Activated B cell treated with CpG ODN at 0.5 μM for 24 hours (primary cell): Measurements from ENCODE around the gene SERF2. TPM values are rescaled to one million over a fixed set of nuclear protein-coding genes. Genes with fewer than 3 reads are reported as not detected.

ENCODE experiments used
- ATAC-seq: fragments of 200-7000 bp; cut with Tn5 transposase; one replicate; pipeline ENCODE4 v1.10.0; 2021; ENCODE audit warnings: low read depth, mild to moderate bottlenecking, moderate library complexity
- CTCF ChIA-PET: fragments of 350-600 bp; sonication (Branson Sonifier 250); formaldehyde crosslinking; loops from one replicate; lab custom pipeline; 2021; ENCODE audit warnings: antibody characterized with exemption; lab: Charles Lee
- POLR2A ChIA-PET: fragments of 350-600 bp; sonication (Branson Sonifier 250); formaldehyde crosslinking; loops from one replicate; lab custom pipeline; 2021; ENCODE audit warnings: antibody characterized with exemption; lab: Charles Lee
- DNase-seq: peaks from one replicate; pipeline ENCODE4 v3.0.0; 2022
- H3K27ac Mint-ChIP-seq: one replicate; pipeline ENCODE4 v1.8.0; 2020; ENCODE audit warnings: mixed read lengths
- H3K27me3 Mint-ChIP-seq: one replicate; pipeline ENCODE4 v1.8.0; 2021; ENCODE audit warnings: mixed read lengths
- H3K36me3 Mint-ChIP-seq: one replicate; pipeline ENCODE4 v1.8.0; 2021; ENCODE audit warnings: low read depth, mixed read lengths
- H3K4me1 Mint-ChIP-seq: one replicate; pipeline ENCODE4 v1.8.0; 2021; ENCODE audit warnings: mixed read lengths
- H3K4me3 Mint-ChIP-seq: one replicate; pipeline ENCODE4 v1.8.0; 2020; ENCODE audit warnings: mild to moderate bottlenecking, mixed read lengths
- H3K9me3 Mint-ChIP-seq: one replicate; pipeline ENCODE4 v1.8.0; 2020; ENCODE audit warnings: mixed read lengths
- CTCF ChIP-seq: fragments of 200-600 bp; IDR thresholded peaks from one replicate; pipeline ENCODE4 v1.8.0; 2022; ENCODE audit warnings: antibody characterized with exemption, mild to moderate bottlenecking
- intact Hi-C: fragments of 100-400 bp; cut with micrococcal nuclease; formaldehyde crosslinking; loops from one replicate; pipeline ENCODE4 v1.15.1; 2024
- total RNA-seq: library from RNA; stranded (reverse); gene quantifications from 2 replicates; pipeline ENCODE4 v1.2.3, GENCODE V29; 2022

The SERF2 gene
- total RNA-seq, 1 donor from 2014 or later, result 601 TPM

- no peak for DNase-seq
- intact Hi-C loops, result loop anchor here (5.0 kb wide), 1 partner anchor 260 kb away; the partner anchor contains the start of gene TP53BP1
- peaks cover 59% of the 10 kb centered on the region for H3K36me3 Mint-ChIP-seq
- CTCF ChIA-PET, result no interaction called here
- no peak for ATAC-seq
- peaks cover 63% of the 10 kb centered on the region for H3K4me1 Mint-ChIP-seq
- H3K4me3 Mint-ChIP-seq, result no peak overlapping the region
- no peak for TF ChIP-seq CTCF
- H3K27ac Mint-ChIP-seq, result peak overlapping the region; percentile 14
- H3K9me3 Mint-ChIP-seq, result no peaks in the 10 kb centered on the region
- no peaks in the 10 kb centered on the region for H3K27me3 Mint-ChIP-seq
- POLR2A ChIA-PET, result no interaction called here
Observed at GRCh38 chr15:43751885-43752284, 40.2 kb upstream of the SERF2 start.

- CTCF ChIA-PET, result interaction anchor here (0.6 kb wide), 1 partner anchor 937 kb away, joined by 3 read pairs; no protein-coding TSS in a partner anchor
- H3K36me3 Mint-ChIP-seq, result peaks cover 77% of the 10 kb centered on the region
Observed at GRCh38 chr15:43762824-43763223, 29.3 kb upstream of the SERF2 start.

GRCh38 chr15:43763819-43764446 lies 28.2 kb upstream of the SERF2 start:
- no peaks in the 10 kb centered on the region for H3K27me3 Mint-ChIP-seq
- intact Hi-C loops, result no loop called here
- DNase-seq (no peak), ATAC-seq (no peak)
- POLR2A ChIA-PET, result interaction anchor here (1.2 to 1.5 kb wide), 2 partner anchors 11 to 19 kb away, joined by 3 read pairs; no protein-coding TSS in a partner anchor
- H3K9me3 Mint-ChIP-seq, result no peaks in the 10 kb centered on the region
- no peaks in the 10 kb centered on the region for H3K4me1 Mint-ChIP-seq
- H3K27ac Mint-ChIP-seq, result no peak overlapping the region
- peaks cover 80% of the 10 kb centered on the region for H3K36me3 Mint-ChIP-seq
- H3K4me3 Mint-ChIP-seq, result no peak overlapping the region
- no peak for TF ChIP-seq CTCF
- CTCF ChIA-PET, result no interaction called here

More at GRCh38 chr15:43762824-43763223, 29.3 kb upstream of the SERF2 start:
- intact Hi-C loops, result no loop called here
- DNase-seq (no peak), ATAC-seq (no peak)
- POLR2A ChIA-PET, result no interaction called here
- Mint-ChIP-seq H3K27me3 (no peaks in the 10 kb centered on the region), H3K9me3 (no peaks in the 10 kb centered on the region), H3K27ac (no peak overlapping the region), H3K4me3 (no peak overlapping the region), H3K4me1 (no peaks in the 10 kb centered on the region)
- no peak for TF ChIP-seq CTCF

GRCh38 chr15:43769584-43770228 lies 22.4 kb upstream of the SERF2 start:
- intact Hi-C loops, result no loop called here
- ATAC-seq (peak; percentile 85), DNase-seq (no peak)
- POLR2A ChIA-PET, result interaction anchor here (0.6 to 10.1 kb wide), 8 partner anchors 15 to 448 kb away, joined by 3 to 509 read pairs (median 4); partner anchors contain the start of genes HYPK, SERF2, SERINC4 and TP53BP1
- no peak overlapping the region for H3K4me3 Mint-ChIP-seq
- H3K27ac Mint-ChIP-seq, result peak overlapping the region; percentile 6
- no peaks in the 10 kb centered on the region for H3K27me3 Mint-ChIP-seq
- peak; percentile 75 for TF ChIP-seq CTCF
- peaks cover 21% of the 10 kb centered on the region for H3K4me1 Mint-ChIP-seq
- peaks cover 92% of the 10 kb centered on the region for H3K36me3 Mint-ChIP-seq
- no peaks in the 10 kb centered on the region for H3K9me3 Mint-ChIP-seq
- CTCF ChIA-PET, result interaction anchor here (0.8 to 2.3 kb wide), 8 partner anchors 14 to 55 kb away, joined by 3 to 12 read pairs (median 4); partner anchors contain the start of genes MFAP1 and SERF2

- POLR2A ChIA-PET, result interaction anchor here (0.6 to 10.1 kb wide), 5 partner anchors 17 to 814 kb away, joined by 3 to 509 read pairs (median 5); partner anchors contain the start of genes HYPK, SERF2 and SERINC4
- intact Hi-C loops, result no loop called here
- no peak for ATAC-seq
- Mint-ChIP-seq H3K9me3 (no peaks in the 10 kb centered on the region), H3K36me3 (peaks cover 89% of the 10 kb centered on the region), H3K4me3 (no peak overlapping the region), H3K4me1 (peaks cover 37% of the 10 kb centered on the region), H3K27ac (no peak overlapping the region), H3K27me3 (no peaks in the 10 kb centered on the region)
- no peak for DNase-seq
- TF ChIP-seq CTCF, result no peak
- CTCF ChIA-PET, result interaction anchor here (1.2 to 1.4 kb wide), 3 partner anchors 25 to 38 kb away, joined by 3 read pairs; no protein-coding TSS in a partner anchor
Observed at GRCh38 chr15:43771816-43772215, 20.3 kb upstream of the SERF2 start.
